SU-DHL-6 (cell line): Measurements from ENCODE around the gene TMEM26.

Experiments used
- EZH2phosphoT487 ChIP-seq: fragments of 200-600 bp; sonication (generic), shearing (Covaris generic); conservative IDR thresholded peaks from 2 replicates; pipeline ENCODE4 v1.6.1; 2018; ENCODE audit warnings: mild to moderate bottlenecking, antibody characterized with exemption, low read length, moderate library complexity, mixed read lengths
- TF ChIP-seq, protein P1 (sequence below): fragments of 200-600 bp; sonication (generic); IDR thresholded peaks from one replicate; pipeline ENCODE4 v1.5.1; 2017; ENCODE audit warnings: antibody characterized with exemption, mild to moderate bottlenecking, low read length, moderate library complexity; ENCODE audit not compliant: insufficient read depth, poor library complexity, severe bottlenecking

DNA sequence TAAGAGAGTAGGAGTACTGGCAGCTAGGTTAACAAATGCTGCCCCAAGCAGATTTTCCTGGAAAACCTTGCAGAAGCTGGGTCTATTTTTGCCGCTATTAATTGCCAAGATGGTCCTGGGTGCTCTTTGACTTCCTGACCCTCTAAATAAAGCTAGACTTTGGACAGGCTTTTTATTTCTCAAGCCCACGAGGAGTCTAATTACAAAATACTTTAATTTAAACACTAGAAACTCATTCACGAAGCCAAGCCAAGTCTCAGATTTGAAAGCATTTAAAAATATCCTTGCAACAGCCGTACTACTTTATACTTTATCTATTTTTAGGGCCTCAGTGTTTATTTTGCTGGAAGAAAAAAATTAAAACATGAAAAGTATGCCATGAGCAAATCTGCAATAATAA, 45.1 kb downstream of the TMEM26 start:
- TF ChIP-seq, protein P1, sequence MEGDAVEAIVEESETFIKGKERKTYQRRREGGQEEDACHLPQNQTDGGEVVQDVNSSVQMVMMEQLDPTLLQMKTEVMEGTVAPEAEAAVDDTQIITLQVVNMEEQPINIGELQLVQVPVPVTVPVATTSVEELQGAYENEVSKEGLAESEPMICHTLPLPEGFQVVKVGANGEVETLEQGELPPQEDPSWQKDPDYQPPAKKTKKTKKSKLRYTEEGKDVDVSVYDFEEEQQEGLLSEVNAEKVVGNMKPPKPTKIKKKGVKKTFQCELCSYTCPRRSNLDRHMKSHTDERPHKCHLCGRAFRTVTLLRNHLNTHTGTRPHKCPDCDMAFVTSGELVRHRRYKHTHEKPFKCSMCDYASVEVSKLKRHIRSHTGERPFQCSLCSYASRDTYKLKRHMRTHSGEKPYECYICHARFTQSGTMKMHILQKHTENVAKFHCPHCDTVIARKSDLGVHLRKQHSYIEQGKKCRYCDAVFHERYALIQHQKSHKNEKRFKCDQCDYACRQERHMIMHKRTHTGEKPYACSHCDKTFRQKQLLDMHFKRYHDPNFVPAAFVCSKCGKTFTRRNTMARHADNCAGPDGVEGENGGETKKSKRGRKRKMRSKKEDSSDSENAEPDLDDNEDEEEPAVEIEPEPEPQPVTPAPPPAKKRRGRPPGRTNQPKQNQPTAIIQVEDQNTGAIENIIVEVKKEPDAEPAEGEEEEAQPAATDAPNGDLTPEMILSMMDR = no peak
- no peak for TF ChIP-seq EZH2phosphoT487
